ENCODE data around the gene TSPAN31.
A peak's percentile ranks its signal among the peaks of the same experiment; 100 is the strongest.

Gene TSPAN31

DNA sequence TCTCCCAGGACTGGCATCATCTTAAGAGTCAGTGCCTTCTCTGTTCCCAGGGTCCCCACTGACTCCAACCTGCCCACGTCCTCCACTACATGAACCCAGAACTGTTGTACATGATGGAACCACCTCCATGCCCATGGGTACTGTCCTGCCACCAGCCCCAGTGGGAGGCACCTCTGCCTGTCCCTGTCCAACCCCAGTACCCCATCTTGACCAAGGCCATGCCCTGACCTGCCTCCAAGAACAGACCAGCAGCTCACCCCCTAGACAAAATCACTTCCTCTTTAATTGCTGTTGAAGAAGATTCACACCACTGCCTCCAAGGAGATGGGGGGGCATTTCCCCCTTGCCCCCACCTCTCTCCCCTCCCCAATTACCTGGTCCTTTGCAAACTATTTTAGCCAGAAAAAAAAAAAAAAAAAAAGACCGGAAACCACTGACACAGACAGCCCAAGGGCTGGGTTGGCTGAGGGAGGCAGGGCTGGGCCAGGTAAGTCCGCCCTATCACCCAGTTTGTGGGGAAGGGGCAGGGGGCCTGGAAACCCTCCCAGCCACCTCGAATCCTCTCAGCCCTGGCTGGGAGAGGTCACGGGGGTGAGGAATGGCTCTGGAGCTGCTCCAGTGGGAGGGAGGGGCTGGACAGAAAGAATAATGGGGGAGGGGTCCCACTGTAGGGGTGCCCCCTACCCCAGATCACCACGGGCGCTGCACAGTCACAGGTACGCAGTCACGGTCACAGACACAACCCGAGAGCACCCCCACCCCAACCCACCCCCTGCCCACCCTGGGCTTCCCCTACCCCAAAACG lies 19.7 kb upstream of the TSPAN31 start:
- no peaks in the 10 kb centered on the region for H3K79me2 ChIP-seq (ENCODE audit: insufficient read depth, low read length)
- H3K36me3 ChIP-seq (ENCODE audit: insufficient read depth, low read length), result peaks cover 50% of the 10 kb centered on the region
- DNase-seq, result no peak
- TF ChIP-seq, protein P1, sequence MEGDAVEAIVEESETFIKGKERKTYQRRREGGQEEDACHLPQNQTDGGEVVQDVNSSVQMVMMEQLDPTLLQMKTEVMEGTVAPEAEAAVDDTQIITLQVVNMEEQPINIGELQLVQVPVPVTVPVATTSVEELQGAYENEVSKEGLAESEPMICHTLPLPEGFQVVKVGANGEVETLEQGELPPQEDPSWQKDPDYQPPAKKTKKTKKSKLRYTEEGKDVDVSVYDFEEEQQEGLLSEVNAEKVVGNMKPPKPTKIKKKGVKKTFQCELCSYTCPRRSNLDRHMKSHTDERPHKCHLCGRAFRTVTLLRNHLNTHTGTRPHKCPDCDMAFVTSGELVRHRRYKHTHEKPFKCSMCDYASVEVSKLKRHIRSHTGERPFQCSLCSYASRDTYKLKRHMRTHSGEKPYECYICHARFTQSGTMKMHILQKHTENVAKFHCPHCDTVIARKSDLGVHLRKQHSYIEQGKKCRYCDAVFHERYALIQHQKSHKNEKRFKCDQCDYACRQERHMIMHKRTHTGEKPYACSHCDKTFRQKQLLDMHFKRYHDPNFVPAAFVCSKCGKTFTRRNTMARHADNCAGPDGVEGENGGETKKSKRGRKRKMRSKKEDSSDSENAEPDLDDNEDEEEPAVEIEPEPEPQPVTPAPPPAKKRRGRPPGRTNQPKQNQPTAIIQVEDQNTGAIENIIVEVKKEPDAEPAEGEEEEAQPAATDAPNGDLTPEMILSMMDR (IDR thresholded peaks at IDR 0.05; ENCODE audit: borderline replicate concordance, extremely low read depth, low read length, poor library complexity, severe bottlenecking), result no peak
- TF ChIP-seq EZH2 (IDR thresholded peaks at IDR 0.05; ENCODE audit: borderline replicate concordance, low read depth, low read length, severe bottlenecking), result no peak
- no peak overlapping the region for H2AFZ ChIP-seq (ENCODE audit: low read depth, low read length)
- ATAC-seq (ENCODE audit: insufficient read depth, low read depth), result 0 out of 3 replicates have a peak, but pooled peaks have one; percentile 1
- H3K4me1 ChIP-seq (ENCODE audit: insufficient read depth, low read length), result no peaks in the 10 kb centered on the region
- H3K9ac ChIP-seq (ENCODE audit: low read depth, low read length), result no peak overlapping the region
- no peak overlapping the region for H3K27ac ChIP-seq (ENCODE audit: low read length)
- H3K9me3 ChIP-seq (ENCODE audit: insufficient read depth, low read length, severe bottlenecking), result no peaks in the 10 kb centered on the region
- no peak overlapping the region for H3K4me3 ChIP-seq (ENCODE audit: low read depth in 1 of 2, low read length in 2 of 2)
- H3K4me2 ChIP-seq (ENCODE audit: insufficient read depth, low read length), result no peak overlapping the region
- H3K27me3 ChIP-seq (ENCODE audit: insufficient read depth, low read length, poor library complexity), result no peaks in the 10 kb centered on the region
- no peaks in the 10 kb centered on the region; the same call in 1 of the 2 replicates for H4K20me1 ChIP-seq (ENCODE audit: insufficient read depth, low read length)

GRCh38 chr12:57725851-57726150 lies 19.0 kb upstream of the TSPAN31 start:
- no peak for ATAC-seq (ENCODE audit: insufficient read depth, low read depth)
- H2AFZ ChIP-seq (ENCODE audit: low read depth, low read length), result no peak overlapping the region
- no peak overlapping the region for H3K9ac ChIP-seq (ENCODE audit: low read depth, low read length)
- H3K4me1 ChIP-seq (ENCODE audit: insufficient read depth, low read length), result no peaks in the 10 kb centered on the region
- no peaks in the 10 kb centered on the region for H3K79me2 ChIP-seq (ENCODE audit: insufficient read depth, low read length)
- DNase-seq, result no peak
- H3K27me3 ChIP-seq (ENCODE audit: insufficient read depth, low read length, poor library complexity), result no peaks in the 10 kb centered on the region
- peaks cover 50% of the 10 kb centered on the region for H3K36me3 ChIP-seq (ENCODE audit: insufficient read depth, low read length)
- no peak overlapping the region for H3K4me2 ChIP-seq (ENCODE audit: insufficient read depth, low read length)
- no peaks in the 10 kb centered on the region; the same call in 1 of the 2 replicates for H4K20me1 ChIP-seq (ENCODE audit: insufficient read depth, low read length)
- no peak overlapping the region for H3K27ac ChIP-seq (ENCODE audit: low read length)
- H3K9me3 ChIP-seq (ENCODE audit: insufficient read depth, low read length, severe bottlenecking), result no peaks in the 10 kb centered on the region
- H3K4me3 ChIP-seq (ENCODE audit: low read depth in 1 of 2, low read length in 2 of 2), result no peak overlapping the region
- TF ChIP-seq EZH2 (IDR thresholded peaks at IDR 0.05; ENCODE audit: borderline replicate concordance, low read depth, low read length, severe bottlenecking), result no peak
- TF ChIP-seq, protein P1 (IDR thresholded peaks at IDR 0.05; ENCODE audit: borderline replicate concordance, extremely low read depth, low read length, poor library complexity, severe bottlenecking), result no peak

DNA sequence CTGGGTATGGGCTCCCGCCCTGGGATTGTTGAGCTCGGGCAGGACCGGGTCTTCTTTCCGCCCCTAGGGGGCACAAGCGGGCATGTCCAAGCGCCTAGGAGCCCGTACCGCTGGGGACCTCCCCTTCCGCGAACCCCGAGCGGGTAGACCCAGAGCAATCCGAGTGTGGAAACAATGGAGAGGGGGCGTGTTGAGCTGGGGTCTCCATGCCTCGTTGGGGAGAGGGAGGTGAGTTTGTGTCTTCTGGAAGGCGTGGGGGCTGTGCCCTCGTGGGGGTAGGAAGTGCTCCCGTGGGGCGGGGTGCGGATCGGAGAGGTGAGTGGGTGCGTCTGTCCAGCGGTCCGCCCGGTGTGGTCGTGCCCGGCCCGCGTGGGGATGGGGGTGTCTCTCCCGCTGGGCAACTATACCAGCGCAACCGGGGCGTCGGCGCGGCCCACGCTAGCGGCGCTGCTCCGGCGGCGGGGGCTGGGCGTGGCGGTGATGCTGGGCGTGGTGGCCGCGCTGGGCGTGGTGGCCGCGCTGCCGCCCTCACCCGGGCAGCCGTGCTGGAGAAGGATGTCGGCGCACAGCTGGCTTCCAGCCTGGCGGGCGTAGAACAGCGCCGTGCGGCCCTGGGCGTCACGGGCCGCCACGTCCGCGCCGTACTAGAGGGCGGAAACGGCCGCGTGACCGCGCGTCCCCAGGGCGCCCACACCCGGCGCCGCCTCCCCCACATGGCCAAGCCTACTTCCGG lies 18.5 kb upstream of the TSPAN31 start:
- Histone ChIP-seq H3K79me2 (ENCODE audit: insufficient read depth, low read length) (no peaks in the 10 kb centered on the region), H3K27ac (ENCODE audit: low read length) (no peak overlapping the region), H3K9ac (ENCODE audit: low read depth, low read length) (no peak overlapping the region), H3K9me3 (ENCODE audit: insufficient read depth, low read length, severe bottlenecking) (no peaks in the 10 kb centered on the region), H3K4me2 (ENCODE audit: insufficient read depth, low read length) (no peak overlapping the region), H3K4me3 (ENCODE audit: low read depth in 1 of 2, low read length in 2 of 2) (no peak overlapping the region), H3K4me1 (ENCODE audit: insufficient read depth, low read length) (no peaks in the 10 kb centered on the region), H4K20me1 (ENCODE audit: insufficient read depth, low read length) (no peaks in the 10 kb centered on the region; the same call in none of the 2 replicates), H2AFZ (ENCODE audit: low read depth, low read length) (no peak overlapping the region), H3K36me3 (ENCODE audit: insufficient read depth, low read length) (peaks cover 50% of the 10 kb centered on the region), H3K27me3 (ENCODE audit: insufficient read depth, low read length, poor library complexity) (no peaks in the 10 kb centered on the region)
- no peak for DNase-seq
- no peak for ATAC-seq (ENCODE audit: insufficient read depth, low read depth)
- TF ChIP-seq EZH2 (IDR thresholded peaks at IDR 0.05; ENCODE audit: borderline replicate concordance, low read depth, low read length, severe bottlenecking), result no peak
- TF ChIP-seq, protein P1 (IDR thresholded peaks at IDR 0.05; ENCODE audit: borderline replicate concordance, extremely low read depth, low read length, poor library complexity, severe bottlenecking), result peak; percentile 41

Data from DND-41 (cell line).